ACHN (cell line): Measurements from ENCODE around the gene PIAS1.

Source experiments
- DNase-seq: peaks from one replicate; pipeline ENCODE4 v3.0.0-alpha.2; 2015
- in situ Hi-C: cut with HindIII; loops from 2 replicates; pipeline ENCODE4 v1.10.0; 2017; ENCODE audit warnings: low sequenced_read_pairs, low pct_ligation_motif_present, low pct_unique_long_range_greater_than_20kb

Gene PIAS1

DNA sequence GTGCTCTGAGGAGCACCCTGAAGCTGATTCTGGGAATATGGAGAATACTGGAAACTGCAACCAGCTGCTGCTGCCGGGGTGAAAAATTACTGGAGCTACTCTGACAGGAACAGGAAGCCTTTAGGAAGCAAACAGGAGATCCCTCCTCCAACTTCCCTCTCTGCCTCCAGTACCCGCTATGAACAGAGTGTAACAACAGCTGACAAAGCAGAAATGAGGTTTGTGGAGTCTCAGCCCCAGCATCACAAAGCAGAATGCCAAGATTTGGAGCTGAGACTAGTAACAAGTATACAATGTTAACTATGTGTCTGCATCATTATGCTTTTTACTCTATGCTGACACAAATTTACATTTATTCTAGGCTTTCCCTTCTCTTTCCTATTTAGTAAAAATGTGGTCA lies 22.7 kb upstream of the PIAS1 start:
- in situ Hi-C loops, result no loop called here
- DNase-seq, result no peak

GRCh38 chr15:68032672-68033071 lies 21.4 kb upstream of the PIAS1 start:
- in situ Hi-C loops, result no loop called here
- DNase-seq, result no peak

GRCh38 chr15:68034081-68034480 lies 20.0 kb upstream of the PIAS1 start:
- in situ Hi-C loops, result no loop called here
- no peak for DNase-seq

DNA sequence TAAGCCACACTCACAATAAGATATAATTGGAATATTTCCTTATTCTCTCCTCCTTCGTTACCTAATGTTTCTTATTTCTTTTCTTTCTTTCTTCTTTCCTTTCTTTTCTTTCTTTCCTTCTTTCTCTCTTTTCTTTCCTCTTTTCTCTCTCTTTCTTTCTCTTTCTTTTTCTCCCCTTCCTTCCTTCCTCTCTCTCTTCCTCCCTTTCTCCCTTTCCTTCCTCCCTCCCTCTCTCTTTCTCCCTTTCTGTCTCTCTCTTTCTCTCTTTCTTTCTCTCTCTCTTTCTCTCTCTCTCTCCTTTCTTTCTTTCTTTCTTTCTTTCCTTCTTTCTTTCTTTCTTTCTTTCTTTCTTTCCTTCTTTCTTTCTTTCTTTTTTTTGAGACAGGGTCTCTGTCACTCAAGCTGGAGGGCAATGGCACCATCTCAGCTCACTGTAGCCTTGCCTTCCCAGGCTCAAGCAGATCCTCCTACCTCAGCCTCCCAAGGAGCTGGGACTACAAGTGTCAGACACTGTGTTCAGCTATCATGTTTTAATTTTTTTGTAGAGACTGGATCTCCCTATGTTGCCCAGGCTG lies 19.3 kb upstream of the PIAS1 start:
- in situ Hi-C loops, result no loop called here
- no peak for DNase-seq

DNA sequence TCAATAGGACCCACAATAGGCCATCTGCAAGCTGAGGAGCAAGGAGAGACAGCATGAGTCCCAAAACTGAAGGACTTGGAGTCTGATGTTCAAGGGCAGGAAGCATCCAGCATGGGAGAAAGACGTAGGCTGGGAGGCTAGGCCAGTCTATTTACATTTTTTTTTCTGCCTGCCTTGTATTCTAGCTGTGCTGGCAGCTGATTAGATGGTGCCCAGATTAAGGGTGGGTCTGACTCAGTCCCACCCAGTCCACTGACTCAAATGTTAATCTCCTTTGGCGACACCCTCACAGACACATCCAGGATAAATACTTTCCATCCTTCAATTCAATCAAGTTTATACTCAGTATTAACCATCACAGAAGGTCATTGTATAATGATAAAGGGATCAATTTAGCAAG lies 15.9 kb upstream of the PIAS1 start:
- in situ Hi-C loops, result no loop called here
- DNase-seq, result no peak

GRCh38 chr15:68040144-68040543 lies 14.0 kb upstream of the PIAS1 start:
- no peak for DNase-seq
- in situ Hi-C loops, result no loop called here

DNA sequence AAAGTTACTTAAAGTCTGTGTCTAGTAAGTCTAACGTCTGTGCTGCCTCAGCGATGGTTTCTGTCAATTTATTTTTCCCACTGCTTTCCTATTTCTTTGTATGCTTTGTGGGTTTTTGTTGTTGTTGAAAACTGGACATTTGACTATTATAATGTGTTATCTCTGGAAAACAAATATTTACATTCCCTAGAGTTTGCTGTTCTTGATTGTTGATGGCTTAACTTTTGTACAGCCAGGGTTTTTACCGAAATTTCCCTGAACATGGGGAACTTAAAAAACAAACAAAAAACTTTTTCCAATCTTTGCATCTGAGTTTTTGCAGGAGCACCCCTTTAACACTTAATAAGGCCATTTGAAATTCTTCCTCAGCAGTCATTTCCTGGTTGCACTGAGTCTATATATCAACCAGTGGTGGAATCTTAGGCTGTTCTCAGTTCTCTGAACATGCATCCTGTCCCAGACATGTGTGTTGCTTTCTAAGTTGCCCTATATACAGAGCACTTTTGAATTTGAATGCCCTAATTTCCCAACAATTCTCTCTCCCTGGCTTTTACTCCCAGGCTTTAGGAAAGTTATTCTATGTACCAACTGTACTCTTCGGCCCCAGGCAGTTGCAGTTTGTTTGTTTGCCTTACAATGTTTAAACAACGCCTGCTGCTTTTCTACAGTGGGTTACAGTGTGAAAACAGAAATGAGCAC lies 11.8 kb upstream of the PIAS1 start:
- in situ Hi-C loops, result no loop called here

GRCh38 chr15:68042855-68043222 lies 11.3 kb upstream of the PIAS1 start:
- in situ Hi-C loops, result no loop called here
- no peak for DNase-seq

More for the DNA sequence above, 11.8 kb upstream of the PIAS1 start:
- no peak for DNase-seq

DNA sequence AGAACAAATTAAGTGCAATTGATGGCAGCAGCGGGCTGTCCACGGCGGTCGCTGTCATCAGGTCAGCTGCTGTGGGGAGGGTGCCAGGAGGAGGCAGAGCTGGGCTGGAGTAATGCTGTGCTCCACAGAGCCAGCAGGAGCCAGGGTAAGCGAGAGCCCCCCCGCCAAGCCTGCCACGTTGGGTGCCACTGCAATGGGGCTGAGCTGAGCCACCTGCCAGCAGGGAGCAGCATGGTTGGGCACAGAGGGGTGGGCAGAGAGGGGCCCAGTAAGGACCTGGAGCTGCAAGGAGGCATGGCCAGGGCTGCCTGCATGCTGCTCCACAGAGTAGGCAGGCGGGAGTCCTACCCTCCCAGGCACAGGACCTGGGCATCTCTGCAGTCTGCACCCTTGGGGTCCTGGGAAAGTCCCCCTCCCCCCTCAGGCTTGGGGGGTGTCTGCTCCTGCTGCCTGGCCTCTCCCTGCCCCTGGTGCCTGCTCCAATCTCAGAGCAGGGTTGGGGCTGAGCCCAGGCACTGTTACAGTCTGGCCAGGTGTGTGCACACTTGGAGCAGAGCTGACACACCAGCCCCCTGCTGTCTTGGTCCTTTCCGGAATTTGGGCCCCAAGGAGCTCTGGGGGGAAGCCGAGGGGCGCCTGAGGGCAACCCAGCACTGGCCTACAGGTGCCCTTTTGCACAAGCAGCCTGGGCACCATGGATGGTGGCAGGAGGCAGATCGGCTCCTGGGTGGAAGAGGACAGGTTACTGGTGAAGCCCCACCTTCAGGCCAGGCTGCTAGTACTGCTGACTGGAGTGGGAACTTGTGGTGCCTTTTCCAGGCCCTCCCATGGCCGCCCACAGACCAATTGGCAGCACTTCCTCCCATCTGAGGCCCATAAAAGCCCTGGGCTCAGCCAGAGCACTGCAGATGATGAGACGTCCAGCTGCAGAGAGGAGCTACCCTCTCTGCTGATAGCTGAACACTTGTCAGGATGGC lies 8.5 kb upstream of the PIAS1 start:
- in situ Hi-C loops, result no loop called here
- no peak for DNase-seq

DNA sequence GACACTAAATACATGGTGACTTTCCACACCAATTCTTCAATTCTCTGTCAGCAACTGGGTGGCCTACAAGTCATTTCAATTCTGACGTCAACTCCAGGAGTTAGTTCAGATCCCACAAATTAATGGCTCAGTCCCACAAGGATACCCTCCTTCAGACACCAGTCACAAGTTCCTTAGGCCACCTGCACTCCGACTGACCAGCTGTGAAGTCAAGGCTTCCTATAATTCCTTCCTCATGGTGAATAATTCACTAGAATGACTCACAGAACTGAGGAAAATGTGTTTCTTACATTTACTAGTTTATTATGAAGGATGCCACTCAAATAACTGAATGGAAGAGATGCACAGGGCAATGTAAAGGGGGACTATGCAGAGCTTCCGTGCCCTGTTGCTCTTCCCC lies 6.3 kb upstream of the PIAS1 start:
- DNase-seq, result peak; percentile 65
- in situ Hi-C loops, result no loop called here

DNA sequence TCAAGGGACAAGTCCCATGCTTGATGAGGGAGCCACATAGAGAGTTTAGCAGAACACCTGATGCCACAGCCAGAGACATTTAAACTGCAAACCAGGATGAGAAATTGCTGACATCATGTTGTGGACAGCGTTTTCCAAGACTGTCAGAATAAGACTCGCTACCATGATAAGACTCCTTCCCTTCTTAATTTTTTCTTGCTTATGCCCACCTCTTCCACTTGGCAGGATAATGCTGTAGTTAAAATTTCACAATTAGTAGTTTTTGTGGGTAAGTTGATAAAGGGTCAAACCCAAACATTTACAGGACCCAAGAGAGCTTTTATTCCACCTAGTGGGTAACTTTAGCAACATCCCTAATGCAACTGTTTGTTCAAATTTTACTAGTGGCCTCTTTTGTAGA lies 3.0 kb upstream of the PIAS1 start:
- in situ Hi-C loops, result no loop called here
- DNase-seq, result no peak

DNA sequence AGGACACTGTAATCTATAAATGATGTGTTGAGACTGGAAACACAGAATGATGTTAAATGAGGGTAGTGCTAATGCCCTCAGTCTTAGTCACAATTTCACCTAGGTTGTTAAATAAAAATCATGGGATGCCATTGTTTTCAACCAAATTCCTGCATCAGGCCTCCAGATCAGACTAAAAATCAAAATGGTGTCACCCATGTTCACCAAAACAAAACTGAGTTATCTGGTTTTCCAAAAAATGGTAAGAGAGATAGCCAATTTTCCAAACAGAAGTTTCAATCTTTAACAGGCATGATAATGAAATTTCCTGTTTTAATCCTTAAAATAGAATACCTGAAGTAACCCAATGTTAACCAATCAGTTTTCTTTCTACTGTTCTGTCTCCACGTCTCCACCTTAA lies 2.2 kb upstream of the PIAS1 start:
- in situ Hi-C loops, result no loop called here
- no peak for DNase-seq

DNA sequence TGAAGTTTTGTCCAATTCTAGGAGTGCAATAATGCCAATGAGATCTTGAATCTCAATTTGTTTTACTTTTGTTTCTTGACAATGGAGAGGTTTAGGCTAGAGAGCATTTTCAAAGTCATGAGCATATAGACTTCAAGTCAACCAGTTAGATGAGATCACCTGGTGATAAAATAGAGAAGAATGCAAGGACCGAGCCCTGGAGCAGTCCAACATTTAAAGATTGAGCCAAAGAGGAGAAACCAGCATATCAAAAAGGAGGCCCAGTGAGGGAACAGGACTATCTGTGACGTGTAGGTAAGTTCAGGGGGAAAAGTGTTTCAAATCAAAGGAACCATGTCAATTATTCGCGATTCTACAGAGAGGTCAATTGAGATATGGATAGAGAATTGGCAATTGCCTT lies 1.7 kb upstream of the PIAS1 start:
- in situ Hi-C loops, result no loop called here
- DNase-seq, result no peak

- no peak for DNase-seq
- in situ Hi-C loops, result no loop called here
Measured at GRCh38 chr15:68053001-68053400, 1.1 kb upstream of the PIAS1 start.

- DNase-seq, result peak; percentile 44
- in situ Hi-C loops, result no loop called here
Measured at GRCh38 chr15:68054628-68055223, 611 bp downstream of the PIAS1 start.

- in situ Hi-C loops, result no loop called here
- DNase-seq, result peak; percentile 63
Measured at GRCh38 chr15:68055224-68055705, 1.1 kb downstream of the PIAS1 start.

DNA sequence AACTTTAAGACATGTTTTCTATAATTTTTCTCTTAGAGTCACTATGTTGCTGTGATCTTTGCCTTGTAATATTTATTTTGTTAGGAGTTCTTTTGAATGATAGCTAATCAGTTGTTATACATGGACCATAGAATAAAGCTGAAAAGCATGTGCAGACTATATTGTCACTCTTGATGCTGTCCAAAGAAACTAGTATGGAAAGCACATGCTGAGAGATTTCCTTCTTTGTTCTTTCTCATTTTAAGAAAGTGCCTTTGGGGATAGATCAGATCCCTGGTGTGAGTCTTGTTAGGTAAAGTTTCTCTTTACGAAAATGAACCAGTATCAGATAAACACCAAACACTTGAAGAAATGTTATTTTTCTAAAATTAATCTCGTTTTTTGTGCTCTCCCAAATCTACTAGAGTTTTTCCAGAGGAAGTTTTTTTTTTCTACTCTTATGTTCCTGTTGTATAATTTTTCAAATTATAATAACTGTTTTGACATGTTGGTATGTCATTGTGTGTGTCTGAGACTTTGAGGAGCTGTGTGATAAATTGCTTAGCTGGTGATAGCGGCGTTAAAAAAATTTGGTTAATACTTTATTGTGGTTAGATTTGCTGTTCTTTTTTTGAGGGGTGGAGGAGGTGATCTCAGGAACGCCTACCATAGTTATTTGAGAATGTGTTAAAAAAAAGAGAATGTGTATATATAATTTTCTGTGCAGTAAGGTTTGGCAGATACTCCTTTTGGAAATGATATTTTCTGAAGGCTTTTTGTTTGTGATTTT lies 2.2 kb downstream of the PIAS1 start:
- no peak for DNase-seq
- in situ Hi-C loops, result no loop called here

GRCh38 chr15:68057034-68057433 lies 2.9 kb downstream of the PIAS1 start:
- in situ Hi-C loops, result no loop called here

More at GRCh38 chr15:68057034-68057433, 2.9 kb downstream of the PIAS1 start:
- DNase-seq, result no peak
